Adrenal gland (tissue), 12 donors: ENCODE results near the gene ATXN1. TPM values are rescaled to one million over a fixed set of nuclear protein-coding genes. Genes with fewer than 3 reads are reported as not detected.

Experiments
- DNase-seq, 7 donors: peaks; one replicate each; pipeline ENCODE4 v3.0.0-alpha.2; 2019 to 2020
- H3K27ac ChIP-seq, 5 donors: fragments of 200-600 bp; sonication (generic) in 4 of 5; 1 replicate in 3 of 5; 2 replicates in 2 of 5; pipeline versions ENCODE4 v1.5.1 to v1.8.0; 2016 to 2020; ENCODE audit warnings: mild to moderate bottlenecking in 1 of 5
- H3K27me3 ChIP-seq: fragments of 200-600 bp; 2 replicates; pipeline ENCODE4 v1.8.0; 2021
- H3K36me3 ChIP-seq, 2 donors: fragments of 200-600 bp; replicated peaks in 1 of 2; 1 replicate in 1 of 2; 2 replicates in 1 of 2; pipeline versions ENCODE4 v1.5.1 to v1.8.0; 2018 to 2022
- H3K4me1 ChIP-seq, 2 donors: fragments of 200-600 bp; replicated peaks in 1 of 2; 1 replicate in 1 of 2; 2 replicates in 1 of 2; pipeline versions ENCODE4 v1.5.1 to v1.8.0; 2018 to 2021
- H3K4me3 ChIP-seq, 4 donors: fragments of 200-600 bp; sonication (generic) in 3 of 4; one replicate each; pipeline ENCODE4 v1.5.1; 2016 to 2018
- H3K9me3 ChIP-seq, 3 donors: fragments of 200-600 bp; sonication (generic) in 1 of 3; replicated peaks in 1 of 3; 1 replicate in 2 of 3; 2 replicates in 1 of 3; pipeline versions ENCODE4 v1.5.1 to v1.8.0; 2016 to 2021
- POLR2A ChIP-seq, 2 donors: fragments of 450-650 bp; IDR thresholded peaks; one replicate each; pipeline ENCODE4 v1.6.1; 2017; ENCODE audit warnings: antibody characterized with exemption in 2 of 2, mild to moderate bottlenecking in 2 of 2, moderate library complexity in 1 of 2
- WGBS, 4 donors: extraction: QIAGEN DNeasy Blood & Tissue Kit in 2 of 4; methylation state at CpG; one replicate each; pipeline versions ENCODE4 v1.1.5 to v1.1.7; 2013 to 2017; 5-methylcytosine and 5-hydroxymethylcytosine counted together
- intact Hi-C, 2 donors: fragments of 100-400 bp; cut with DNase I; formaldehyde crosslinking; loops; one replicate each; pipeline versions ENCODE4 v1.14.1 to v1.15.0; 2022 to 2023
- polyA plus RNA-seq, 3 donors: library from polyadenylated mRNA; stranded (reverse); fragments of 200-250 nt in 2 of 3; fragments of 350-450 nt in 1 of 3; fragmentation: Illumina TruSeq in 1 of 3; extraction: RNeasy Lipid Tissue Mini Kit (QIAGEN cat#74804) in 1 of 3; gene quantifications; one replicate each; pipeline ENCODE4 v1.2.3, GENCODE V29; 2013 to 2014
- total RNA-seq, 9 donors: library from RNA; depleted of rRNA in 4 of 9; stranded (reverse); fragments of >200 nt in 4 of 9; fragments of 120-200 nt in 1 of 9; fragmentation: NEBNext Ultra II Directional in 1 of 9; extraction: Animal tissue kit (Norgen Biotek cat#: 25700) in 1 of 9; gene quantifications; one replicate each; pipeline versions ENCODE4 v1.1.0 to v1.2.4, GENCODE V29; 2013 to 2023
- TF ChIP-seq, protein P1 (sequence below), 6 experiments: fragments of 450-650 bp in 4 of 6; fragments of 200-600 bp in 2 of 6; sonication (generic) in 1 of 6; IDR thresholded peaks; 1 replicate in 5 of 6; 2 replicates in 1 of 6; pipeline versions ENCODE4 v1.5.1 to v1.8.0; 2016 to 2021; ENCODE audit warnings: antibody characterized with exemption in 6 of 6, mild to moderate bottlenecking in 2 of 6, moderate library complexity in 1 of 6
- donor health status: healthy with polysubstance abuse.
- donor health status: Bipolar disorder and iron deficiency.
- donor health status: DM: yes; HTN: yes; CAD: no.
- donor health status: DM: no; HTN: no; CAD: no.
- donor health status: DM: no; HTN: no; CAD: no.
- donor health status: DM: yes; HTN: yes; CAD: no.

The ATXN1 gene
- total and polyA plus RNA-seq, 12 donors: 3.4 to 51.3 (median 25.4) TPM

DNA sequence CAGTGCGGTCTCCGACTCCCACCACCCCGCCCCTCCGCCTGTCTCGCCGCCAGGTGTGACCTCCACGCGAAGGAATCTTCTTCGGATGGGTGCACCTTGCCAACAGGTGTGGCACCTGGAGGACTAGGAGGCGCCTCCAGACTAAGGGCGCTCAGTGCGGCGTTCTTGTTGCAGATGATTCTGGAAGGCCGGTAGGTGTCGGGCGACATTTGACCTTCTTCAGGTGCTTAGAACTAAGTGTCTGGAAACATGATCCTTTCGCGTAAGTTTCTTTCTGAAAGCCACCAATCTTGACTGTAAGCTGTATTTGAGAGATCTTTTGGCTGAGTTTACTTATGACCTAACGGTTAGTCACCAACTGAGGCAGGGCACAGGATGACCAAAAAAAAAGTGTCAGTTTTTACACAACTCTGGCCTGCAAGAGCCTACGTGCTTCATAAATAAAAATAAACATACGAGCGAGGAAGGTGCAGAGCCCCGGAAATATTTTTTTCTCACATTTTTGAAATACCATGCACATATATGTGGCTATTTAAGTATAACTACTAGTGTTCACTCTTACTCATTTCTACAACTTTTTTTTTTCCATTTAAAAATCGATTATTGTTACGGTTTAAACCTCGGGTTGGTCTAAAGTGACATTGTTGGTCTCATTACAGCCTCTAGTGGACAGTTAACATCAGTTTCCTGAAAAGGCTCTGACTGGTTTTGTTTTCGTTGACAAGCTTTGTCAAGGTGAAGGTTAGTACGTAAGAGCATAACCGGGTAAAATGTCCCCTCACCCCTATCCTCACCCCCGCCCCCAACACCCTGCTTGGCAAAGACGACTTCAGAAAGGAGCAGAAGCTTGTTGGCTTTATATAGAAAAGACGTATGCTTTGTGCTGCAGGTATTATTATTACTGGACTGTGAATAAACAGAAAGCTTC is 1.6 kb upstream of the ATXN1 start:
- Histone ChIP-seq H3K27me3 (no peaks in the 10 kb centered on the region), H3K27ac (peak overlapping the region; percentile 91 to 99 (median 94)), H3K9me3 (no peaks in the 10 kb centered on the region), H3K36me3 (no peaks in the 10 kb centered on the region), H3K4me1 (peaks cover 12 to 26% of the 10 kb centered on the region in 2 donors), H3K4me3 (peak overlapping the region in 2 of 4 donors; percentile 78 to 97)
- intact Hi-C loops: loop anchor here (10.0 kb wide), 3 partner anchors 88 to 428 kb away; no protein-coding TSS in a partner anchor
- peak in 1 of 2 donors; percentile 44 for TF ChIP-seq POLR2A (IDR thresholded peaks at IDR 0.05)
- TF ChIP-seq, protein P1, sequence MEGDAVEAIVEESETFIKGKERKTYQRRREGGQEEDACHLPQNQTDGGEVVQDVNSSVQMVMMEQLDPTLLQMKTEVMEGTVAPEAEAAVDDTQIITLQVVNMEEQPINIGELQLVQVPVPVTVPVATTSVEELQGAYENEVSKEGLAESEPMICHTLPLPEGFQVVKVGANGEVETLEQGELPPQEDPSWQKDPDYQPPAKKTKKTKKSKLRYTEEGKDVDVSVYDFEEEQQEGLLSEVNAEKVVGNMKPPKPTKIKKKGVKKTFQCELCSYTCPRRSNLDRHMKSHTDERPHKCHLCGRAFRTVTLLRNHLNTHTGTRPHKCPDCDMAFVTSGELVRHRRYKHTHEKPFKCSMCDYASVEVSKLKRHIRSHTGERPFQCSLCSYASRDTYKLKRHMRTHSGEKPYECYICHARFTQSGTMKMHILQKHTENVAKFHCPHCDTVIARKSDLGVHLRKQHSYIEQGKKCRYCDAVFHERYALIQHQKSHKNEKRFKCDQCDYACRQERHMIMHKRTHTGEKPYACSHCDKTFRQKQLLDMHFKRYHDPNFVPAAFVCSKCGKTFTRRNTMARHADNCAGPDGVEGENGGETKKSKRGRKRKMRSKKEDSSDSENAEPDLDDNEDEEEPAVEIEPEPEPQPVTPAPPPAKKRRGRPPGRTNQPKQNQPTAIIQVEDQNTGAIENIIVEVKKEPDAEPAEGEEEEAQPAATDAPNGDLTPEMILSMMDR (IDR thresholded peaks at IDR 0.05): peak; percentile 70 to 89 (median 80)
- WGBS, 4 donors: 1% methylated on average over 18 to 32 of the region's 32 CpGs
- DNase-seq: peak; percentile 29 to 76 (median 50)

- intact Hi-C loops: loop anchor here (10.0 kb wide), 3 partner anchors 87 to 427 kb away; no protein-coding TSS in a partner anchor
- WGBS, 4 donors: 0 to 2% (median 1%) methylated on average over 15 to 21 of the region's 21 CpGs
- TF ChIP-seq, protein P1 (IDR thresholded peaks at IDR 0.05): no peak
- TF ChIP-seq POLR2A (IDR thresholded peaks at IDR 0.05): peak in 1 of 2 donors; percentile 33
Measured at GRCh38 chr6:16762268-16762549, 949 bp upstream of the ATXN1 start.

DNA sequence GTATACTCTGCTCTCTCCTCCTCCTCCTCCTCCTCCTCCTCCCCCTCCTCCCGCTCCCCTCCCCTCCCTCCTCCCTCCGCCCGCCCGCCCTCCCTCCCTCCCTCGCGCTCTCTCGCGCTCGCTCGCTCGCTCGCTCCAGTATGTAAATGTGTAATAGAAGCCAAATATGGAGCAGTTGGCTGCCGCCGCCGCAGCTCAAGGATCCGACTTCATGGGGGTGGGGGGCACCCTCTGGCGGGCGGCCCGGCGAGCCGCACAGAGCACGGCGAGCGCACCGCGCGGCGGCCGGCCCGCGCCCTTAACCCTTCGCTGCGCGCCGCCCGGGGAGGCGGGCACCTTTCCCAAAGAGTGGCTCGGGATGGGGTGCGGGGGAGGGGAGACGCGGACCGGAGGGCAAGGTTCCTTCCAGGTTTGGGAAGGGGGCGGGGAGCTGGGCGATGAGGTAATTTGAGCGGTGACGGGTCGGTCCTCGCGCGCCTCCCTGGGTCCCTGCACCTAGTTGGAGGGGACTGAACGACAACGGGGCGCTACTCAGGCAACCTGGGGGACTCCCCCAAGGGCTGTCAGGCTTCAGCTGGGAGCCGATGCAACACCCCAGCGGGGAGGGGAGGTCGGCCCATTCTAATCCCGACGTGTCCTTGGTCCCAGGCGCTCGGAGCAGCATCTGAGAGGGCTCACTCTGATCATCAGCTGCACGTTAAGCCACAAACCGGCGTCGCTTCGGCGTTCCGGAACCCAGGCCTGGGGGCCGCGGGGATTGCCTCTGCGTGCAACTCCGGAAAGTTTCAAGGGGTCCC is 409 bp upstream of the ATXN1 start:
- H3K4me1 ChIP-seq: peaks cover 12 to 33% of the 10 kb centered on the region in 2 donors
- WGBS, 4 donors: 0 to 1% (median 1%) methylated on average over 18 to 70 of the region's 71 CpGs
- intact Hi-C loops: loop anchor here (10.0 kb wide), 3 partner anchors 87 to 427 kb away; no protein-coding TSS in a partner anchor

More at GRCh38 chr6:16762268-16762549, 949 bp upstream of the ATXN1 start:
- peak overlapping the region; percentile 91 to 99 (median 94) for H3K27ac ChIP-seq
- H3K4me1 ChIP-seq: peaks cover 12 to 28% of the 10 kb centered on the region in 2 donors
- H3K4me3 ChIP-seq: peak overlapping the region in 2 of 4 donors; percentile 78 to 97
- no peak for DNase-seq
- no peaks in the 10 kb centered on the region for H3K27me3 ChIP-seq
- H3K9me3 ChIP-seq: no peaks in the 10 kb centered on the region
- H3K36me3 ChIP-seq: no peaks in the 10 kb centered on the region

More for the DNA sequence above, 409 bp upstream of the ATXN1 start:
- Histone ChIP-seq H3K27ac (peak overlapping the region; percentile 91 to 99 (median 94)), H3K4me3 (peak overlapping the region in 2 of 4 donors; percentile 78 to 97), H3K27me3 (no peaks in the 10 kb centered on the region), H3K36me3 (no peaks in the 10 kb centered on the region), H3K9me3 (no peaks in the 10 kb centered on the region)
- peak; percentile 90 to 94 (median 92) for DNase-seq
- TF ChIP-seq POLR2A (IDR thresholded peaks at IDR 0.05): peak; percentile 49 to 83
- TF ChIP-seq, protein P1 (IDR thresholded peaks at IDR 0.05): peak in 3 of 6 experiments; percentile 20 to 45 (median 22)
